ENCODE data around the gene PARP11.

- TF ChIP-seq, protein P1, sequence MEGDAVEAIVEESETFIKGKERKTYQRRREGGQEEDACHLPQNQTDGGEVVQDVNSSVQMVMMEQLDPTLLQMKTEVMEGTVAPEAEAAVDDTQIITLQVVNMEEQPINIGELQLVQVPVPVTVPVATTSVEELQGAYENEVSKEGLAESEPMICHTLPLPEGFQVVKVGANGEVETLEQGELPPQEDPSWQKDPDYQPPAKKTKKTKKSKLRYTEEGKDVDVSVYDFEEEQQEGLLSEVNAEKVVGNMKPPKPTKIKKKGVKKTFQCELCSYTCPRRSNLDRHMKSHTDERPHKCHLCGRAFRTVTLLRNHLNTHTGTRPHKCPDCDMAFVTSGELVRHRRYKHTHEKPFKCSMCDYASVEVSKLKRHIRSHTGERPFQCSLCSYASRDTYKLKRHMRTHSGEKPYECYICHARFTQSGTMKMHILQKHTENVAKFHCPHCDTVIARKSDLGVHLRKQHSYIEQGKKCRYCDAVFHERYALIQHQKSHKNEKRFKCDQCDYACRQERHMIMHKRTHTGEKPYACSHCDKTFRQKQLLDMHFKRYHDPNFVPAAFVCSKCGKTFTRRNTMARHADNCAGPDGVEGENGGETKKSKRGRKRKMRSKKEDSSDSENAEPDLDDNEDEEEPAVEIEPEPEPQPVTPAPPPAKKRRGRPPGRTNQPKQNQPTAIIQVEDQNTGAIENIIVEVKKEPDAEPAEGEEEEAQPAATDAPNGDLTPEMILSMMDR (IDR thresholded peaks at IDR 0.05; ENCODE audit: extremely low read depth in 1 of 2, insufficient read depth in 1 of 2, low read depth in 1 of 2, low read length in 2 of 2) = no peak
- TF ChIP-seq POLR2A (IDR thresholded peaks at IDR 0.05; ENCODE audit: low read depth, low read length) (no peak), EZH2 (IDR thresholded peaks at IDR 0.05; ENCODE audit: borderline replicate concordance, low read depth, low read length, severe bottlenecking) (no peak), FOS (IDR thresholded peaks at IDR 0.05; ENCODE audit: borderline replicate concordance, insufficient read depth, low read length) (no peak), JUN (IDR thresholded peaks at IDR 0.05; ENCODE audit: borderline replicate concordance, insufficient read depth, insufficient read length, low read depth) (no peak), POLR2AphosphoS5 (IDR thresholded peaks at IDR 0.05; ENCODE audit: insufficient read depth, low read depth, low read length) (no peak), GATA2 (IDR thresholded peaks at IDR 0.05; ENCODE audit: insufficient read depth, insufficient read length, low read depth, low read length) (no peak), MYC (IDR thresholded peaks at IDR 0.05; ENCODE audit: low read depth, low read length) (no peak)
- TF ChIP-seq, protein P2, sequence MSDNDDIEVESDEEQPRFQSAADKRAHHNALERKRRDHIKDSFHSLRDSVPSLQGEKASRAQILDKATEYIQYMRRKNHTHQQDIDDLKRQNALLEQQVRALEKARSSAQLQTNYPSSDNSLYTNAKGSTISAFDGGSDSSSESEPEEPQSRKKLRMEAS (IDR thresholded peaks at IDR 0.05; ENCODE audit: insufficient read depth, insufficient read length) = no peak
Observed at GRCh38 chr12:3896356-3896755, 23.2 kb upstream of the PARP11 start.

Data from endothelial cell of umbilical vein (primary cell).